Activated CD4-positive, alpha-beta memory T cell treated with anti-CD3 and anti-CD28 coated beads for 36 hours (primary cell): ENCODE results near the gene PDIA2. TPM values are rescaled to one million over a fixed set of nuclear protein-coding genes. Genes with fewer than 3 reads are reported as not detected.

Source experiments
- CTCF ChIA-PET: fragments of 350-600 bp; sonication (Branson Sonifier 250); formaldehyde crosslinking; loops from one replicate; lab custom pipeline; 2021; ENCODE audit warnings: antibody characterized with exemption, inconsistent platforms; lab: Charles Lee
- POLR2A ChIA-PET: fragments of 350-600 bp; sonication (Branson Sonifier 250); formaldehyde crosslinking; loops from one replicate; lab custom pipeline; 2021; ENCODE audit warnings: antibody characterized with exemption; lab: Charles Lee
- DNase-seq: peaks from one replicate; pipeline ENCODE4 v3.0.0-alpha.2; 2020
- H3K27ac Mint-ChIP-seq: one replicate; pipeline ENCODE4 v1.8.0; 2021; ENCODE audit warnings: mixed read lengths
- H3K27me3 Mint-ChIP-seq: one replicate; pipeline ENCODE4 v1.8.0; 2021; ENCODE audit warnings: mixed read lengths
- H3K36me3 Mint-ChIP-seq: one replicate; pipeline ENCODE4 v1.8.0; 2021; ENCODE audit warnings: mixed read lengths
- H3K4me1 Mint-ChIP-seq: one replicate; pipeline ENCODE4 v1.8.0; 2021; ENCODE audit warnings: low read depth, mixed read lengths
- H3K4me3 Mint-ChIP-seq: one replicate; pipeline ENCODE4 v1.8.0; 2021; ENCODE audit warnings: mild to moderate bottlenecking, mixed read lengths
- H3K9me3 Mint-ChIP-seq: one replicate; pipeline ENCODE4 v1.8.0; 2021; ENCODE audit warnings: mixed read lengths
- intact Hi-C: fragments of 100-400 bp; cut with micrococcal nuclease; formaldehyde crosslinking; loops from one replicate; pipeline ENCODE4 v1.15.1; 2023
- total RNA-seq, 2 experiments: library from RNA; stranded (reverse); gene quantifications; one replicate each; pipeline ENCODE4 v1.2.3, GENCODE V29; 2021

The PDIA2 gene
- total RNA-seq, 2 experiments from 2014 or later: not detected

- no peaks in the 10 kb centered on the region for H3K4me1 Mint-ChIP-seq
- no peak for DNase-seq
- intact Hi-C loops: no loop called here
- no peaks in the 10 kb centered on the region for H3K9me3 Mint-ChIP-seq
- peaks cover 11% of the 10 kb centered on the region for H3K36me3 Mint-ChIP-seq
- no peak overlapping the region for H3K27ac Mint-ChIP-seq
- H3K4me3 Mint-ChIP-seq: no peak overlapping the region
- ChIA-PET CTCF (no interaction called here), POLR2A (no interaction called here)
- H3K27me3 Mint-ChIP-seq: peaks cover 5% of the 10 kb centered on the region
Observed at GRCh38 chr16:285146-286055, 2.4 kb downstream of the PDIA2 start.

GRCh38 chr16:286491-287297 lies 3.7 kb downstream of the PDIA2 start:
- Mint-ChIP-seq H3K4me1 (no peaks in the 10 kb centered on the region), H3K4me3 (no peak overlapping the region), H3K27ac (no peak overlapping the region), H3K9me3 (no peaks in the 10 kb centered on the region), H3K36me3 (peaks cover 13% of the 10 kb centered on the region), H3K27me3 (peaks cover 2% of the 10 kb centered on the region)
- ChIA-PET CTCF (no interaction called here), POLR2A (no interaction called here)
- DNase-seq: no peak
- intact Hi-C loops: no loop called here

DNA sequence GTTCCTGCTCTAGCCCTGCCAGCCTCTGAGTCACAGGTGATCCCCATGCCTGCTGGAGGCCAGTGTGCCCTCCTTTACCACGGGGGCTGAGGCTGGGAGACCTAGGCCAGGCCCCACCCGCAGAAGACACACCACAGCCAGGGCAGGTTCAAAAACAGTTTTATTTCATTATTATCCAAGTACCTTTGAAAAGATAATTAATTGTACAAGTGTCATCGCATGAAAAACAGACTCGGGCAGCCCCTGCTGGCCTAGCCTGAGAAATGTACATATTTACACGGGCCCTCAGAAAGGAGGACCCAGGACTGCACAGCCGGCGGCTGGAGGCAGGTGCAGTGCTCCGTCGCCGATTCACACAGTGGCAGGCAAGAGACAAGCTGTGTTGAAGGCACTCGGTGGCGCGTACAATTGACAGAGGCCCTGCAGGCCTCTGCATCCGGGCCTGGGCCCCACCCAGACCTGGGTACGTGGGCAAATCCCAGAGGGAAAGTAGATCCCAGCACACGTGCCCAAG lies 4.4 kb downstream of the PDIA2 start:
- H3K36me3 Mint-ChIP-seq: peaks cover 14% of the 10 kb centered on the region
- H3K4me3 Mint-ChIP-seq: no peak overlapping the region
- H3K27me3 Mint-ChIP-seq: no peaks in the 10 kb centered on the region
- intact Hi-C loops: no loop called here
- CTCF ChIA-PET: no interaction called here
- no peaks in the 10 kb centered on the region for H3K4me1 Mint-ChIP-seq
- no peak for DNase-seq
- no peak overlapping the region for H3K27ac Mint-ChIP-seq
- POLR2A ChIA-PET: no interaction called here
- no peaks in the 10 kb centered on the region for H3K9me3 Mint-ChIP-seq

DNA sequence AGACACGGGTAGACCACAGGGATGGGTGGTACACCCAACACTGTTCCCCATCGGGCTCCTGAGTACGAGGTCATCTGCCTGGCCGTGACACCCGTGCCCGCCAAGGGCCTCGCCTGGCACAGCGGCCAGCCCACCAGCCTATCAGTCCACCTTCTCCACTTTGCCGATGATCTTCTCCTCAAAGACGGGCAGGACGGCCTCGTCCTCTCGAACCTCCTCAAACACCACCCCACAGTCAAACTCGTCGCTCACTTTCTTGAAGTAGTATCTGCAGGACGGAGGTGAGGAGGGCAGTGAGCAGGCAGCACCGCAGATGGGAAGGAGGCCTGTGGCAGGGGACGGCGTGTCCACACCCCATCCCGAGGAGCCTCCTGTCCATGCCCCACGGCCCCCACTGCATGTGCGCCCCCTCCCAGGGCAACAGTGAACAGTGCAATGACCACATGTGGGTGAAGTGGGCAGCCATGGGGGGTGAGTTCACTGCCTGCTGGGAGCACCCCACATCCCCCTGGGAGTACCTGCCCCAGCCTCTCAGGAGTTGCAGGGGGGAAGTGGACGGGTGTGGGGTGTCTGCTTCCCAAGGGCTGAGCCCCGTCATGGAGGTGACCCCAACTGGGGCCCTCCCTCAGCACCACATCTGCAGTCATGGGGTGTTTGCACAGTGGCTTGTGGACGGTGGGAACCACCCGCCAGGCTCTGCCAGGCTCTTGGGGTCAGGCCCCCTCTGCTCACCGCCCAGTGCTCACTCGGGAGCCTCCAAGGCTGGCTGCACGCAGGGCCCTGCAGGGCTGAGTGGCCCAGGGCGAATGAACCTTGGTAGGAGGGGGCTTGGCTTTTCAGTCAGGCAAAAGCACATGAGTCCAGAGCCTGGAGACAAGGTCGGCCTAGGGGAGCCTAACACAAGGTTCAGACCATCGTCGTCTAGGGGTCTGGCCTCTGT lies 5.3 kb downstream of the PDIA2 start:
- Mint-ChIP-seq H3K4me1 (no peaks in the 10 kb centered on the region), H3K4me3 (no peak overlapping the region), H3K36me3 (peaks cover 17% of the 10 kb centered on the region), H3K27ac (no peak overlapping the region), H3K27me3 (no peaks in the 10 kb centered on the region), H3K9me3 (no peaks in the 10 kb centered on the region)
- no peak for DNase-seq
- intact Hi-C loops: no loop called here
- ChIA-PET CTCF (no interaction called here), POLR2A (no interaction called here)

GRCh38 chr16:289395-289997 lies 6.5 kb downstream of the PDIA2 start:
- Mint-ChIP-seq H3K36me3 (peaks cover 18% of the 10 kb centered on the region), H3K4me1 (no peaks in the 10 kb centered on the region), H3K4me3 (no peak overlapping the region), H3K27ac (no peak overlapping the region), H3K9me3 (no peaks in the 10 kb centered on the region), H3K27me3 (no peaks in the 10 kb centered on the region)
- ChIA-PET POLR2A (no interaction called here), CTCF (no interaction called here)
- intact Hi-C loops: no loop called here
- DNase-seq: no peak

DNA sequence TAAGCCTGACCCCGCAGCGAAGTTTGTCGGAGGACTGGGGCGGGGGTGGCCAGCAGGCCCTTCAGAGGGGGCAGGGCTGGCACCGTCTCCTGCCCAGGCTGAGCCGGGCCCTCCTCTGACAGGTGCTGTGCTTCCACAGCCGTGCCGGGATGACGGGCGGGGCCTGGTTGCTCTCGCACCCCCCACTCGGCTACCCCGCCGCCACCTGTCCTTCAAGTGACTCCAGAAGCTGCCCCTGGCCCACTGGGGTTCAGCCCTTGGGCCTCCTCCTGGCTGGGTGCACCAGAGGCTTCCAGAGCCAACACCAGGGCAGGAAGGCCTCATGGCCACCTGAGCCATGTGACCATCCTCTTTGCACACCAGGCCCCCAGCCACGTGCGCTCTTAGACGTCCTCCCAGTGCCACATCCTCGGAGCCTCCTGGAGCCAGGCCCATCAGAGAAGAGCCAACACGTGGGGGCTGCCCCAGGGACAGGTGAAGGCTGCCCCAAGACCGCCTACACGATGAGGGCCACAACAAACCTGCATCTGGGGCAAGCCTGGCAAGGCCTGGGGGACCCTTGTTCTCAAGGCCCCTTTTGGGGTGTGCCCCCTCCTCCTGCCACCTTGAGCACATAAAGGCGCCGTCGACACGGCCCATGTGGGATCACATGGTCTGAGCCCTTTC lies 7.2 kb downstream of the PDIA2 start:
- H3K9me3 Mint-ChIP-seq: no peaks in the 10 kb centered on the region
- CTCF ChIA-PET: no interaction called here
- POLR2A ChIA-PET: no interaction called here
- H3K27me3 Mint-ChIP-seq: no peaks in the 10 kb centered on the region
- no peak overlapping the region for H3K27ac Mint-ChIP-seq
- no peak for DNase-seq
- intact Hi-C loops: no loop called here
- no peaks in the 10 kb centered on the region for H3K4me1 Mint-ChIP-seq
- no peak overlapping the region for H3K4me3 Mint-ChIP-seq
- H3K36me3 Mint-ChIP-seq: peaks cover 18% of the 10 kb centered on the region

DNA sequence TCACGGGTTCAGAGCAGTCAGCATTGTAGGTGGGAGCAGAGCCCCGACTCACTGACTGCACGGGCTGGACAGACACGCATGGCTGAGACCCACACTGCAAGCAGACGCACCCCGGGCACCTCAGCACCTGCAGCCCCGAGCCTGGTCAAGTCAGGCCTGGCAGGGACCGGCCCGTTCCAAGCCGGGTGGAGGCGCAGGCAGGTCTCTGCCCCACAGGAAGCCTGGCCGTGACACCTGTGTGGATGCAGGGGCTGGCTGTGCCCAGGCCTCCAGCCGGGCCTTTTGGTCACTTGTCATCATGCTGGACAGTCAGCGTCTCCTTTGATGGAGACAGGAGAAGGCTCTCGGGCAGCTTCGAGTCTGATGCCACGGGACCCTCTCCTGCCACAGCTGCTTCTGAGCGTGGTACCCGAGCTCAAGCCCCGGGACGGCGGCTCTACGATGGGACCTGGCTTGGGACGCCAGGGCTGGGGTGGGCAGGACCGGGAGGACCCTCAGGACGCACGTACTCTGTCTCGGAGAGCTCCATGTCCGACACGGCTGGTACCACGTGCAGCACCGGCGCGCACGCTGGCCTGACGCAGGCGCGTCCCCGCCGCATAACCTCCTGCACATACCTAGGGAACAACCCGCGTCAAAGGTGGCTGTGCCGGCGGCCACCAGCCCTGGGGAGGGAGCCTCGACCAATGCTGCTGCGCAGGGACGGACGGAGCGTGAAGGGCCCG lies 7.9 kb downstream of the PDIA2 start:
- Mint-ChIP-seq H3K9me3 (no peaks in the 10 kb centered on the region), H3K36me3 (peaks cover 18% of the 10 kb centered on the region), H3K4me3 (no peak overlapping the region), H3K27ac (no peak overlapping the region), H3K27me3 (no peaks in the 10 kb centered on the region), H3K4me1 (no peaks in the 10 kb centered on the region)
- DNase-seq: no peak
- intact Hi-C loops: no loop called here
- CTCF ChIA-PET: no interaction called here
- POLR2A ChIA-PET: no interaction called here

DNA sequence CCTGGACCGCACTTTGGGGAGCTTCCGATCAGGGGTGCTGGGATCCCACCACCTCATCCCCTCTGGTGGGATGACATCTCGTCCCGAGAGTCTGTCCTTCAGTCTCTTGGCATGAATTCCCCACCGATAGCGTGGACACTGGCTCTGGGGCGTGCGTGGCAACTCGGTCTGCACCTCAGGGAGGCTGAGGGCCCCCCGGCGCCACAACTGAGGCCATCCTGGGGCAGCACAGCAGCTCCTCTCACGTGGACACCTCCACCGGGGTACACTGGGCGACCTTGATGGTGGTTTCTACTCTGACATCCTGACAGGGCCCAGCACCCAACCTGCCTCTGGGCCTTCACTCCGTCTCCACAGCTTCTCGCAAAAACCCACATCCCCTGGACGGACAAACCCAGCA lies 8.6 kb downstream of the PDIA2 start:
- CTCF ChIA-PET: no interaction called here
- H3K9me3 Mint-ChIP-seq: no peaks in the 10 kb centered on the region
- H3K27me3 Mint-ChIP-seq: no peaks in the 10 kb centered on the region
- no peaks in the 10 kb centered on the region for H3K4me1 Mint-ChIP-seq
- intact Hi-C loops: no loop called here
- POLR2A ChIA-PET: no interaction called here
- DNase-seq: no peak
- H3K36me3 Mint-ChIP-seq: peaks cover 16% of the 10 kb centered on the region
- no peak overlapping the region for H3K4me3 Mint-ChIP-seq
- H3K27ac Mint-ChIP-seq: no peak overlapping the region

DNA sequence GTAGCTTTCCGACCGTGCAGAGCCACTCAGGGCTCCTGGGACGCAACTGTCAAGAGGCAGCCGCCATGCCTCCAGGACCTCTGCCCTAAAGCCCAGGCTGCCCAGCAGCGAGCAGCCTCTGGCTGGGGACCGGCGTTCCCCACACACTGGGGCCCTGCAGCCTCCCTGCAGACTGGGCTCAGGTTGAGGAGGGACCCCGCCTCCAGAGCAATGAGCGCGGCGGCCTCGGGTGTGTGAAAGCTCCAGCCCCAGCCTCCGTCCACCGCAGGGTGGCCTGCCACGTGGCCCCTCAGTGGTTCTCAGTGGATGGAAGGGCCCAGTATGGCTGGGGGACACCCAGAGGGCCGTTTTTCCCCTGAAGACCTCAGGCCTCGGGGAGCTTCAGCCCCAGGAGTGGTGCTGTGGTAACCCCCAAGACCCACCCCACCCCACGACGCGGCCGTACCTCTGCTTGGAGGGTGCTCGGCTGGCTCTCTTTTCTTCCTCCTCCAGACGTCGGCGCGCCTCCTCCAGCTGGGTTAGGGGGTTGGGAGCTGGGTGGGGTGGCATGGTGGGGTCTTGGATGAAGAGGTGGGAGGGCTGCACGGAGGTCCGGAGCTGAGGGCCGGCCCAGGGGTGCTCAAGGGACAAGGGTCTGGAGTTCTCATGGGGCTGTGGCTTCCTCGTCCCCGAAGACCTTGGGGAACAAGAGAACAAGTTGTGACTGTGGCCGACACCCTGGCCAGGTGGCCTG lies 10.2 kb downstream of the PDIA2 start:
- ChIA-PET CTCF (no interaction called here), POLR2A (no interaction called here)
- no peak for DNase-seq
- peaks cover 10% of the 10 kb centered on the region for H3K36me3 Mint-ChIP-seq
- H3K4me3 Mint-ChIP-seq: no peak overlapping the region
- no peaks in the 10 kb centered on the region for H3K27me3 Mint-ChIP-seq
- intact Hi-C loops: no loop called here
- no peaks in the 10 kb centered on the region for H3K9me3 Mint-ChIP-seq
- no peaks in the 10 kb centered on the region for H3K4me1 Mint-ChIP-seq
- H3K27ac Mint-ChIP-seq: no peak overlapping the region

DNA sequence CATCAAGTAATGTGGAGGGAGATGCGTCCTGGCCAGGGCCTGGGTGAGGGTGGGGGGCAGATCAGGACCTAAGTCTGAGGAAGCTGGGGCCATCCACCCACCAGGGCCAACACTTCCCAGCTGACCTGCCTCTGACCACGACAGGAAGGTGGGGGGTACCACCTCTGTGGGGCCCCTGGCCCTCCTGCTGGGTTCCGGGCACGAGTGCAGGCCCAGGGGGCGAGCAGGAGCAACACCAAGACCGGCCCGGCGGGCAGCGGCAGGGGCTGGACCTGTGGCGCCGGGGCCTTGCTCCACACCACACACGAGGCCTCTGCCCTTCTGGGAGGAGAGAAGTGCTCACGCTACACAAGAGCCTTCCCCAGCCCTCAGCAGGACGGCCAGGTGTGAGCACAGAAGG lies 13.3 kb downstream of the PDIA2 start:
- ChIA-PET POLR2A (no interaction called here), CTCF (interaction anchor here (1.2 kb wide), 1 partner anchor 189 kb away, joined by 3 read pairs; no protein-coding TSS in a partner anchor)
- no peaks in the 10 kb centered on the region for H3K27me3 Mint-ChIP-seq
- peaks cover 10% of the 10 kb centered on the region for H3K36me3 Mint-ChIP-seq
- H3K9me3 Mint-ChIP-seq: no peaks in the 10 kb centered on the region
- no peak overlapping the region for H3K4me3 Mint-ChIP-seq
- no peaks in the 10 kb centered on the region for H3K4me1 Mint-ChIP-seq
- H3K27ac Mint-ChIP-seq: no peak overlapping the region
- intact Hi-C loops: no loop called here
- no peak for DNase-seq
